Measurements from ENCODE around the gene LRRC52. TPM values are rescaled to one million over a fixed set of nuclear protein-coding genes. Genes with fewer than 3 reads are reported as not detected.

The LRRC52 gene
- total and polyA plus RNA-seq, 2 of the 8 experiments (the other 6 are each of a cell fraction or from before 2014, with no cell fraction given): 0.05 TPM; not detected in 1

GRCh38 chr1:165580931-165581871, 37.4 kb downstream of the LRRC52 start:
- H3K23ac ChIP-seq (ENCODE audit: insufficient read length): no peak overlapping the region
- no peak overlapping the region for H2AK5ac ChIP-seq (ENCODE audit: low read depth, low read length)
- no peak overlapping the region for H3K14ac ChIP-seq (ENCODE audit: insufficient read length)
- H2BK20ac ChIP-seq (ENCODE audit: low read length): no peak overlapping the region
- no peak overlapping the region for H3K56ac ChIP-seq (replicated peaks; ENCODE audit: insufficient read length, low read depth, low read length)
- no peak overlapping the region for H3K27ac ChIP-seq (ENCODE audit: low read depth, low read length)
- no peaks in the 10 kb centered on the region for H3K79me1 ChIP-seq (ENCODE audit: low read depth, low read length)
- H3K4ac ChIP-seq (replicated peaks; ENCODE audit: insufficient read length, low read depth, low read length): no peak overlapping the region
- no peak overlapping the region for H2BK5ac ChIP-seq (ENCODE audit: low read depth, low read length)
- H3K23me2 ChIP-seq (ENCODE audit: low read depth, low read length): no peaks in the 10 kb centered on the region
- H3K4me3 ChIP-seq (ENCODE audit: extremely low read depth in 1 of 4, insufficient read depth in 2 of 4, low read depth in 3 of 4, low read length in 4 of 4): no peak overlapping the region
- no peak overlapping the region for H4K91ac ChIP-seq (replicated peaks; ENCODE audit: insufficient read length, low read length)
- no peak overlapping the region for H2AFZ ChIP-seq (ENCODE audit: low read length)
- no peak overlapping the region for H2BK15ac ChIP-seq (ENCODE audit: low read length)
- H4K8ac ChIP-seq (ENCODE audit: extremely low read depth, insufficient read depth, low read length): no peak overlapping the region; the same call in 1 of the 2 replicates
- H3K18ac ChIP-seq (ENCODE audit: extremely low read depth, low read length): no peak overlapping the region
- 96% methylated on average over 17 of the region's 24 CpGs; no CpG with 5 or more reads in 1 of the 2 experiments for WGBS, 2 experiments (ENCODE audit: extremely low coverage in 1 of 2, insufficient coverage in 1 of 2, insufficient read length in 1 of 2, insufficient replicate concordance in 2 of 2, low coverage in 1 of 2, low lambda C conversion rate in 2 of 2, missing lambda C conversion rate in 1 of 2)
- no peaks in the 10 kb centered on the region for H3K4me1 ChIP-seq (replicated peaks in 1 of 4; ENCODE audit: control insufficient read depth in 3 of 4, insufficient read depth in 4 of 4, low read length in 3 of 4)
- no peak overlapping the region for H3K9ac ChIP-seq (replicated peaks in 1 of 4; ENCODE audit: extremely low read depth in 1 of 4, low read depth in 3 of 4, low read length in 3 of 4)
- H3K79me2 ChIP-seq (ENCODE audit: control insufficient read depth in 1 of 2, insufficient read depth in 2 of 2, low read length in 2 of 2): no peaks in the 10 kb centered on the region
- no peak overlapping the region for H2BK12ac ChIP-seq (ENCODE audit: low read depth, low read length)
- no peak for FAIRE-seq
- no peak overlapping the region for H2BK120ac ChIP-seq (replicated peaks; ENCODE audit: low read depth, low read length)
- H3K9me3 ChIP-seq (ENCODE audit: insufficient read depth in 2 of 2, low read depth in 1 of 2, low read length in 1 of 2): no peaks in the 10 kb centered on the region
- POLR2A ChIA-PET (ENCODE audit: partially characterized antibody): interaction anchor here (1.0 kb wide), 1 partner anchor 38 kb away, joined by 3 read pairs; the partner anchor contains the start of gene LRRC52
- DNase-seq (ENCODE audit: low read depth in 1 of 2, low spot score in 2 of 2): no peak
- no peaks in the 10 kb centered on the region for H3K36me3 ChIP-seq (ENCODE audit: control insufficient read depth in 2 of 4, insufficient read depth in 4 of 4, low read length in 3 of 4)
- no peak overlapping the region for H4K5ac ChIP-seq (ENCODE audit: insufficient read length, low read depth, low read length)
- CTCF ChIA-PET (ENCODE audit: partially characterized antibody): no interaction called here
- H4K20me1 ChIP-seq (replicated peaks in 1 of 2; ENCODE audit: control insufficient read depth in 1 of 2, insufficient read depth in 2 of 2, low read length in 2 of 2): no peaks in the 10 kb centered on the region
- no peak overlapping the region for H3K4me2 ChIP-seq (ENCODE audit: insufficient read depth in 1 of 2, low read depth in 2 of 2, low read length in 2 of 2)
- H3K27me3 ChIP-seq (replicated peaks in 1 of 4; ENCODE audit: control insufficient read depth in 3 of 4, extremely low read depth in 1 of 4, insufficient read depth in 3 of 4, low read length in 3 of 4): no peaks in the 10 kb centered on the region
- TF ChIP-seq GABPA (IDR thresholded peaks at IDR 0.05; ENCODE audit: borderline replicate concordance, insufficient read depth, low read length) (no peak), ATF2 (IDR thresholded peaks at IDR 0.05; ENCODE audit: low read length) (no peak), ATF3 (IDR thresholded peaks at IDR 0.05; ENCODE audit: insufficient read depth, low read depth, low read length) (no peak), RFX5 (IDR thresholded peaks at IDR 0.05; ENCODE audit: borderline replicate concordance, low read depth, low read length) (no peak), CREB1 (IDR thresholded peaks at IDR 0.05) (no peak), SP2 (IDR thresholded peaks at IDR 0.05; ENCODE audit: low read length) (no peak), KDM4A (IDR thresholded peaks at IDR 0.05; ENCODE audit: low read depth, low read length, severe bottlenecking) (no peak), JUN (IDR thresholded peaks at IDR 0.05; ENCODE audit: low read depth, low read length) (no peak), FOSL1 (IDR thresholded peaks at IDR 0.05; ENCODE audit: insufficient read depth, low read depth, low read length) (no peak), POU5F1 (IDR thresholded peaks at IDR 0.05; ENCODE audit: low read depth, low read length) (no peak)
